Inferior parietal cortex (tissue), 1 donor: Measurements from ENCODE around the gene SIPA1L3.

Source experiments
- DNase-seq: peaks from one replicate; pipeline ENCODE4 v3.0.0-alpha.2; 2016; ENCODE audit errors: extremely low spot score

SIPA1L3 gene

GRCh38 chr19:38111898-38112297 is 204.9 kb downstream of the SIPA1L3 start:
- no peak for DNase-seq

GRCh38 chr19:38114651-38115050 is 207.6 kb downstream of the SIPA1L3 start:
- no peak for DNase-seq

- DNase-seq = no peak
These were observed 208.3 kb downstream of the SIPA1L3 start for GRCh38 chr19:38115271-38115802.

- DNase-seq = no peak
These were observed 211.2 kb downstream of the SIPA1L3 start for GRCh38 chr19:38118176-38118575.

- no peak for DNase-seq
These were observed 213.5 kb downstream of the SIPA1L3 start for GRCh38 chr19:38120471-38121025.

GRCh38 chr19:38122402-38123093 is 215.5 kb downstream of the SIPA1L3 start:
- DNase-seq = no peak

GRCh38 chr19:38125238-38125637 is 218.2 kb downstream of the SIPA1L3 start:
- DNase-seq = no peak

GRCh38 chr19:38130399-38130798 is 223.4 kb downstream of the SIPA1L3 start:
- no peak for DNase-seq

- DNase-seq = no peak
These were observed 225.8 kb downstream of the SIPA1L3 start for GRCh38 chr19:38132781-38133180.

GRCh38 chr19:38133319-38133718 is 226.3 kb downstream of the SIPA1L3 start:
- no peak for DNase-seq

- no peak for DNase-seq
These were observed 227.6 kb downstream of the SIPA1L3 start for GRCh38 chr19:38134540-38135149.

- DNase-seq = no peak
These were observed 228.4 kb downstream of the SIPA1L3 start for GRCh38 chr19:38135150-38135998.

- DNase-seq = no peak
These were observed 232.1 kb downstream of the SIPA1L3 start for GRCh38 chr19:38139122-38139521.

GRCh38 chr19:38141108-38141507 is 234.1 kb downstream of the SIPA1L3 start:
- no peak for DNase-seq

GRCh38 chr19:38142176-38143035 is 235.4 kb downstream of the SIPA1L3 start:
- DNase-seq = peak; percentile 84

- DNase-seq = no peak
These were observed 236.8 kb downstream of the SIPA1L3 start for GRCh38 chr19:38143847-38144246.

- no peak for DNase-seq
These were observed 237.7 kb downstream of the SIPA1L3 start for GRCh38 chr19:38144667-38145066.

GRCh38 chr19:38145623-38146022 is 238.6 kb downstream of the SIPA1L3 start:
- peak; percentile 34 for DNase-seq

- no peak for DNase-seq
These were observed 241.3 kb downstream of the SIPA1L3 start for GRCh38 chr19:38148337-38148736.

GRCh38 chr19:38149661-38150061 is 242.7 kb downstream of the SIPA1L3 start:
- peak; percentile 42 for DNase-seq

GRCh38 chr19:38151242-38151641 is 244.2 kb downstream of the SIPA1L3 start:
- DNase-seq = no peak
